ENCODE results near the gene SLC25A39.
A peak's percentile ranks its signal among the peaks of the same experiment; 100 is the strongest.

The SLC25A39 gene

GRCh38 chr17:44360144-44360533 lies 35.5 kb upstream of the SLC25A39 start:
- DNase-seq, result no peak
- no peak overlapping the region for H3K27ac Mint-ChIP-seq
- no peak overlapping the region for H3K4me3 Mint-ChIP-seq
- ATAC-seq (replicated peaks), result no peak
- H3K9me3 Mint-ChIP-seq, result no peaks in the 10 kb centered on the region
- H3K27me3 Mint-ChIP-seq, result peaks cover 9 to 20% of the 10 kb centered on the region in 2 donors
- peaks cover 4% of the 10 kb centered on the region for H3K36me3 Mint-ChIP-seq (ENCODE audit: insufficient read depth)
- peaks cover 0 to 3% of the 10 kb centered on the region in 2 donors for H3K4me1 Mint-ChIP-seq (ENCODE audit: low read depth in 2 of 2)

GRCh38 chr17:44359458-44360143 lies 35.0 kb upstream of the SLC25A39 start:
- no peak for DNase-seq
- H3K27me3 Mint-ChIP-seq, result peaks cover 4 to 14% of the 10 kb centered on the region in 2 donors
- peaks cover 0 to 3% of the 10 kb centered on the region in 2 donors for H3K4me1 Mint-ChIP-seq (ENCODE audit: low read depth in 2 of 2)
- H3K36me3 Mint-ChIP-seq (ENCODE audit: insufficient read depth), result peaks cover 4% of the 10 kb centered on the region
- no peak overlapping the region for H3K27ac Mint-ChIP-seq
- ATAC-seq (replicated peaks), result no peak
- no peak overlapping the region for H3K4me3 Mint-ChIP-seq
- no peaks in the 10 kb centered on the region for H3K9me3 Mint-ChIP-seq

DNA sequence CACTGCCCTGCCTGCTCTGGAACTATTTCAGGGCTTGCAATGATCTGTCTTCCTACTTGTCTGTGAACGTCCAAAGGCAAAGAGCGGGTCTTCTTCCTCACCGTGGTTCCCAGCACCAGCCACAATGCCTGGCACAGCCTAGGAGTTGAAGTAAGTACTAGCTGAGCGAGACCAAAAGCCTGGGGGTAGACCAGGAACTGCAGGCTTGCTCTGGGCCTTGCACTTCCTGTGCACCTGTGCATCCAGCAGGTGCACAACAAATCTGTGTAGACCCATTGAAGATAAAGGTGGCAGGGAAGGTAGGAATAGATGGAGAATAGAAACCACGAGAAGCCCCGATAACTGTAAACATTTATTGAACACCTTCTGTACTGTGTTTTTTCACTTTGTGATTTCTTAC lies 34.4 kb upstream of the SLC25A39 start:
- Mint-ChIP-seq H3K4me3 (no peak overlapping the region), H3K36me3 (ENCODE audit: insufficient read depth) (peaks cover 4% of the 10 kb centered on the region)
- no peak for DNase-seq

GRCh38 chr17:44358066-44358465 lies 33.4 kb upstream of the SLC25A39 start:
- no peak for DNase-seq
- no peak for ATAC-seq (replicated peaks)
- Mint-ChIP-seq H3K9me3 (no peaks in the 10 kb centered on the region), H3K4me3 (no peak overlapping the region), H3K27me3 (peaks cover 4 to 14% of the 10 kb centered on the region in 2 donors), H3K27ac (no peak overlapping the region), H3K36me3 (ENCODE audit: insufficient read depth) (peaks cover 4% of the 10 kb centered on the region), H3K4me1 (ENCODE audit: low read depth in 2 of 2) (peaks cover 2% of the 10 kb centered on the region in 2 donors)

More for the DNA sequence above, 34.4 kb upstream of the SLC25A39 start:
- Mint-ChIP-seq H3K4me1 (ENCODE audit: low read depth in 2 of 2) (peaks cover 0 to 3% of the 10 kb centered on the region in 2 donors), H3K27ac (peak overlapping the region in 1 of 2 donors; percentile 76), H3K9me3 (no peaks in the 10 kb centered on the region), H3K27me3 (peaks cover 4 to 14% of the 10 kb centered on the region in 2 donors)
- ATAC-seq (replicated peaks), result no peak

GRCh38 chr17:44356241-44356640 lies 31.6 kb upstream of the SLC25A39 start:
- Mint-ChIP-seq H3K27ac (no peak overlapping the region), H3K9me3 (no peaks in the 10 kb centered on the region), H3K27me3 (peaks cover 4 to 7% of the 10 kb centered on the region in 2 donors), H3K4me3 (no peak overlapping the region), H3K4me1 (ENCODE audit: low read depth in 2 of 2) (peaks cover 3 to 5% of the 10 kb centered on the region in 2 donors), H3K36me3 (ENCODE audit: insufficient read depth) (peaks cover 4% of the 10 kb centered on the region)
- DNase-seq (no peak), ATAC-seq (replicated peaks) (no peak)

DNA sequence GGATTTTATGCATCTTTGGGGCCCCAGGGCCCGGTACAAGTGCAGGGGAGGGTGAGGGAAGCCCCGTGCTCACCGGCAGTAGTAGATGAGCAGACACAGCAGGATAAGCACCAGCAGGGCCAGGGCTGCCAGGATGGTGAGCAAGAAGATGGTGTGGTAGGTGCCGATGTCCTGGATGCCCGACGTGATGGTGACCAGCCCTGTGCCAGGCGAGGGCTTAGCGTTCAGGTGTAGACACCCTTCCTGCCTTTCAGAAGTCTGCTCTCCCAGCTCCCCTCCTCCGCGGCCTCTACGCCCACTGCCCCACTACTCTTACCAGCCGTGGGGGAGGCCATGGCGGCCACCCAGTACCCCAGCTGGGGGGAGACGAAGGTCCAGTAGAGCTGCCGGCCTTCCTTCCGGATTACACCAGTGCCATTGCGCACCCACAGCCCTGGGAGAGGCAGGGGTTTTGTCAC lies 31.0 kb upstream of the SLC25A39 start:
- peaks cover 4% of the 10 kb centered on the region for H3K36me3 Mint-ChIP-seq (ENCODE audit: insufficient read depth)
- peaks cover 4 to 5% of the 10 kb centered on the region in 2 donors for H3K4me1 Mint-ChIP-seq (ENCODE audit: low read depth in 2 of 2)
- H3K4me3 Mint-ChIP-seq, result peak overlapping the region in 1 of 2 donors; percentile 17
- H3K9me3 Mint-ChIP-seq, result no peaks in the 10 kb centered on the region
- ATAC-seq (replicated peaks), result no peak
- H3K27ac Mint-ChIP-seq, result no peak overlapping the region
- no peak for DNase-seq
- peaks cover 4 to 7% of the 10 kb centered on the region in 2 donors for H3K27me3 Mint-ChIP-seq

- Mint-ChIP-seq H3K4me1 (ENCODE audit: low read depth in 2 of 2) (peaks cover 5% of the 10 kb centered on the region in 2 donors), H3K4me3 (peak overlapping the region; percentile 63 to 70), H3K36me3 (ENCODE audit: insufficient read depth) (peaks cover 4% of the 10 kb centered on the region), H3K9me3 (no peaks in the 10 kb centered on the region), H3K27ac (no peak overlapping the region), H3K27me3 (peaks cover 0 to under 1% of the 10 kb centered on the region in 2 donors)
- DNase-seq, result peak; percentile 40 to 62 (median 60)
- ATAC-seq (replicated peaks), result peak; percentile 64
Observed at GRCh38 chr17:44354582-44355561, 30.2 kb upstream of the SLC25A39 start.

DNA sequence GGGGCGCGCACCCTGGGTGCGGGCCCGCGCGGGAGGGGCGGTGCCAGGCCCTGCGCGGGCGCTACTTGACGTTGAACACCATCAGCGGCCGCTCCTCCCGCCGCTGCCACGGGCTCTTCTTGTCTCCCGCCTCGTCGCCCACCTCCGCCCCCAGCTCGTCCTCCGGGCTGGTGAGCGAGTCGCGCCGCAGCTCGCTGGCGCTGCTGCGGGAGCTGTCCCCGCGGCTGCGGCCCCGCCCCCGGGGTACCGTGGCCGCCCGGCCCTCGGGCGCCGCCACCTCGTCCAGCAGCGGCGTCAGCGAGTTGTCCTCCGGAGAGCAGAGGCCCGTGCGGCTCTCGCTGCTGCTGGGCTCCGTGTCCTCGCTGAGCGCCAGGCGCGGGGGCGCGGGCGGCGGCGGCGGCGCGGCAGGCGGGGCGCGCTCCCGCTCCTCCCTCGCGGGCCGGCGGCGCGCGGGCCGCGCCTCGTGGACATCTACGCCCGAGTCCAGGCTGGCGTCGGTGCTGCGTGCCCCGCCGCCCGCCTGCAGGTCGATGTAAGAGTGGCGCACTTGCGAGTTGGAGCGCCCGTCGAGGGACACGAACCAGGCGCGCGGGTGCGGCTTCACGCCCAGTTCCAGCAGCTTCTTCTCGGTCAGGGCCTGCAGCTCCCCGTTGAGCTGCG lies 29.2 kb upstream of the SLC25A39 start:
- peak overlapping the region; percentile 63 to 70 for H3K4me3 Mint-ChIP-seq
- no peaks in the 10 kb centered on the region for H3K27me3 Mint-ChIP-seq
- peaks cover 5 to 6% of the 10 kb centered on the region in 2 donors for H3K4me1 Mint-ChIP-seq (ENCODE audit: low read depth in 2 of 2)
- peaks cover 4% of the 10 kb centered on the region for H3K36me3 Mint-ChIP-seq (ENCODE audit: insufficient read depth)
- H3K27ac Mint-ChIP-seq, result no peak overlapping the region
- DNase-seq (no peak), ATAC-seq (replicated peaks) (peak; percentile 43)
- no peaks in the 10 kb centered on the region for H3K9me3 Mint-ChIP-seq

DNA sequence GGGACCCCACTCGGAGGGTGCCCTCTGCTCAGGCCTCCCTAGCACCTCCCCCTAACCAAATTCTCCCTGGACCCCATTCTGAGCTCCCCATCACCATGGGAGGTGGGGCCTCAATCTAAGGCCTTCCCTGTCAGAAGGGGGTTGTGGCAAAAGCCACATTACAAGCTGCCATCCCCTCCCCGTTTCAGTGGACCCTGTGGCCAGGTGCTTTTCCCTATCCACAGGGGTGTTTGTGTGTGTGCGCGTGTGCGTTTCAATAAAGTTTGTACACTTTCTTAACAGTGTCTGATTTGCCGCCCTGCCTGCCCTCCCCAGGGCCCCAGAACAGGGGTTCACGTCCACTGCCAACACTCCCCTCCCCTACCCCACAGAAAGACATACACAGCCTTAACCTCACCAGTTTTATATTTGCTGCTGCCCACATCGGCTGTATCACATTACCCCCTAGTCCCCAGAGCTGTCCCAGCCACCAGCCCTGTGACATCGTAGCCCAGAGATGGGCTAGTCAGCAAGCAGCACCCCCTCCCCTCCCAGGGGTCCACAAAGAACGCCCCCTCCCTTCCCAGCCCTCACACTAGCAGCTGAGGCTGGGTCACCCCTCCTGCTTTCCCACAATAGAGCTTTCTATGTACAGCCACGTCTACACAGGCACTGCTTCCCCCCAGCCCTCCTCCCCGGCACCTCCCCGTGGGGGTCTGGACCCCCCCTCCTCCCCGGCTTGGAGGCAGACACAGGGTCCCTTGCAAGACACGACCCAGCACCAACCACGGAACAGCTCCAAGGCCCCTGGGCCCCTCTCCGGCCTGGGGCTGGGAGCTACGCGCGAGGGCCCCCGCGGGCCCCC lies 28.4 kb upstream of the SLC25A39 start:
- H3K27ac Mint-ChIP-seq, result no peak overlapping the region
- H3K4me1 Mint-ChIP-seq (ENCODE audit: low read depth in 2 of 2), result peaks cover 9 to 12% of the 10 kb centered on the region in 2 donors
- no peaks in the 10 kb centered on the region for H3K9me3 Mint-ChIP-seq
- ATAC-seq (replicated peaks), result no peak
- peaks cover 4% of the 10 kb centered on the region for H3K36me3 Mint-ChIP-seq (ENCODE audit: insufficient read depth)
- H3K27me3 Mint-ChIP-seq, result no peaks in the 10 kb centered on the region
- peak overlapping the region; percentile 58 to 69 for H3K4me3 Mint-ChIP-seq
- DNase-seq, result no peak

DNA sequence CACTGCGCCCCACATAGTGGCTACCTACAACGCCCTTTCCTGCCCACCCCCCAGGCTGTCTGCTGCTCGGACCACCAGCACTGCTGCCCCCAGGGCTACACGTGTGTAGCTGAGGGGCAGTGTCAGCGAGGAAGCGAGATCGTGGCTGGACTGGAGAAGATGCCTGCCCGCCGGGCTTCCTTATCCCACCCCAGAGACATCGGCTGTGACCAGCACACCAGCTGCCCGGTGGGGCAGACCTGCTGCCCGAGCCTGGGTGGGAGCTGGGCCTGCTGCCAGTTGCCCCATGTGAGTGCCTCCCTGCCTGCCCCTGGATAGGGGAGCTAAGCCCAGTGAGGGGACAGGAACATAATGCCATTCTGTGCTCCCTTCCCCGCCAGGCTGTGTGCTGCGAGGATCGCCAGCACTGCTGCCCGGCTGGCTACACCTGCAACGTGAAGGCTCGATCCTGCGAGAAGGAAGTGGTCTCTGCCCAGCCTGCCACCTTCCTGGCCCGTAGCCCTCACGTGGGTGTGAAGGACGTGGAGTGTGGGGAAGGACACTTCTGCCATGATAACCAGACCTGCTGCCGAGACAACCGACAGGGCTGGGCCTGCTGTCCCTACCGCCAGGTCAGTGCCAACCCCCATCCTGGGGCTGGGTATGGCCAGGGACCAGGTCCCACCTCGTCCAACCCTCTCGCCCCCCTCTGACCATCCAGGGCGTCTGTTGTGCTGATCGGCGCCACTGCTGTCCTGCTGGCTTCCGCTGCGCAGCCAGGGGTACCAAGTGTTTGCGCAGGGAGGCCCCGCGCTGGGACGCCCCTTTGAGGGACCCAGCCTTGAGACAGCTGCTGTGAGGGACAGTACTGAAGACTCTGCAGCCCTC lies 27.6 kb upstream of the SLC25A39 start:
- ATAC-seq (replicated peaks) (no peak), DNase-seq (no peak)
- H3K4me3 Mint-ChIP-seq, result peak overlapping the region in 1 of 2 donors; percentile 69

DNA sequence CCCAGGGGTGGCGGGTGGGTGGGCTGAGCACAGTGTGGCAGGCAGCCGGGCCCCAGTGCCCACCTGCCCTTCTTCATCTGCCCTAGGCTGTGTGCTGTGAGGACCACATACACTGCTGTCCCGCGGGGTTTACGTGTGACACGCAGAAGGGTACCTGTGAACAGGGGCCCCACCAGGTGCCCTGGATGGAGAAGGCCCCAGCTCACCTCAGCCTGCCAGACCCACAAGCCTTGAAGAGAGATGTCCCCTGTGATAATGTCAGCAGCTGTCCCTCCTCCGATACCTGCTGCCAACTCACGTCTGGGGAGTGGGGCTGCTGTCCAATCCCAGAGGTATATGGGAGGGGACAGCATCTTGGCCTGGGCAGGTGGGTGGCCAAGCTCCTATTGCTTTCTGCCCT lies 26.8 kb upstream of the SLC25A39 start:
- Mint-ChIP-seq H3K27me3 (no peaks in the 10 kb centered on the region), H3K4me3 (no peak overlapping the region), H3K36me3 (ENCODE audit: insufficient read depth) (no peaks in the 10 kb centered on the region), H3K4me1 (ENCODE audit: low read depth in 2 of 2) (peaks cover 9 to 13% of the 10 kb centered on the region in 2 donors), H3K9me3 (no peaks in the 10 kb centered on the region), H3K27ac (no peak overlapping the region)
- DNase-seq (no peak), ATAC-seq (replicated peaks) (no peak)

More for the DNA sequence above, 27.6 kb upstream of the SLC25A39 start:
- no peaks in the 10 kb centered on the region for H3K9me3 Mint-ChIP-seq
- H3K27ac Mint-ChIP-seq, result no peak overlapping the region
- H3K36me3 Mint-ChIP-seq (ENCODE audit: insufficient read depth), result peaks cover under 1% of the 10 kb centered on the region
- H3K4me1 Mint-ChIP-seq (ENCODE audit: low read depth in 2 of 2), result peaks cover 9 to 12% of the 10 kb centered on the region in 2 donors
- no peaks in the 10 kb centered on the region for H3K27me3 Mint-ChIP-seq

All from effector memory CD8-positive, alpha-beta T cell (primary cell).